Measurements from ENCODE around the gene LILRA2.

LILRA2 gene

DNA sequence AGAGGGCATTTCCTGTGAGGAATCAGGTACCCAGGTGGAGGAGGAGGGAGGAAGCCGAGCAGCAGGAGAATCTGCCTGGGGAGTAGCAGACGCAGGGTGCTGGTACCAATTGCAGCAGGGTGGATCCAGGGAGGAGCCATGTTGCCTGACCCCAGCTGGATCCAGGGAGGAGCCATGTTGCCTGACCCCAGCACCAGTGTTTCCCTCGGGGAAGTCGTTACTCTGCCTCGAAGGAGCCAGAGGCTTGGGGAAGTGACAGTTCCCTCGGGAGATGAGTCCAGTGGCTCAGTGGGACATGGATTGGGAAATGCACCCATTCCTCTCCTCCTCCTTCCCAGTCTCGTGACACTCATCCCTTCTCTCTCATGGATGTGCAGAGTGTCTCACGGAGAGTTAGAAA, 39.4 kb upstream of the LILRA2 start:
- Mint-ChIP-seq H3K9me3 (peaks cover 88% of the 10 kb centered on the region), H3K4me3 (no peak overlapping the region), H3K27ac (no peak overlapping the region), H3K4me1 (no peaks in the 10 kb centered on the region), H3K27me3 (ENCODE audit: low read depth, poor library complexity) (peaks cover 5% of the 10 kb centered on the region), H3K36me3 (ENCODE audit: low read depth) (no peaks in the 10 kb centered on the region)
- no peak for TF ChIP-seq CTCF (IDR thresholded peaks at IDR 0.05)
- no peak for DNase-seq

DNA sequence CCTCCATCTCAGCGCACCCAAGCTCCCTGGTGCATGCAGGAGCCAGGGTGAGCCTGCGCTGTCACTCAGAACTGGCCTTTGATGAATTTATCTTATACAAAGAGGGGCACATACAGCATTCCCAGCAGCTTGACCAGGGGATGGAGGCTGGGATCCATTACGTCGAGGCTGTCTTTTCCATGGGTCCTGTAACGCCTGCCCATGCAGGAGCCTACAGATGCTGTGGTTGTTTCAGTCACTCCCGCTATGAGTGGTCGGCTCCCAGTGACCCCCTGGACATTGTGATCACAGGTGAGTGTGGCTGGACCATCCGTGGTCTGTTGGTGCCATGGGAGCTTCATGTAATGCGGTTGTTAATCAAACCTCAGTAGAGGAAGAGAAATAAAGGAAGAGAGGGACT, 38.0 kb upstream of the LILRA2 start:
- Mint-ChIP-seq H3K4me3 (no peak overlapping the region), H3K27me3 (ENCODE audit: low read depth, poor library complexity) (peaks cover 5% of the 10 kb centered on the region), H3K27ac (no peak overlapping the region), H3K4me1 (no peaks in the 10 kb centered on the region), H3K36me3 (ENCODE audit: low read depth) (no peaks in the 10 kb centered on the region), H3K9me3 (peaks cover 89% of the 10 kb centered on the region)
- TF ChIP-seq CTCF (IDR thresholded peaks at IDR 0.05), result no peak
- DNase-seq, result no peak

DNA sequence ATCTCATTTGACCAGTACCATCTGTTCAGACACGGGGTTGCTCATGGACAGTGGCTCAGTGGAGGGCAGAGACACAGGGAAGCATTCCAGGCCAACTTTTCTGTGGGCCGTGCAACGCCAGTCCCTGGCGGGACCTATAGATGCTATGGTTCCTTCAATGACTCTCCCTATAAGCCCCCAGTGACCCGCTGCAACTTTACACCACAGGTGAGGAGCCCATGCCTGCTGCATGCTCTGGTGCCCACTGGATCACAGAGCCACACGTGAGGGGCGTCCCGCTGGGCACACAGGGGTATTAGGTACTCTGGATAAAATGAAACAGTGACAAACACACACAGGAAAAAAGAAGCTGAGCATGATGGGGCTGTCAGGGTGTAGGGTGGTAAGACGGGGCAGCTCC, 36.6 kb upstream of the LILRA2 start:
- peaks cover 92% of the 10 kb centered on the region for H3K9me3 Mint-ChIP-seq
- peaks cover 5% of the 10 kb centered on the region for H3K27me3 Mint-ChIP-seq (ENCODE audit: low read depth, poor library complexity)
- no peaks in the 10 kb centered on the region for H3K4me1 Mint-ChIP-seq
- no peak overlapping the region for H3K27ac Mint-ChIP-seq
- DNase-seq, result no peak
- no peaks in the 10 kb centered on the region for H3K36me3 Mint-ChIP-seq (ENCODE audit: low read depth)
- no peak overlapping the region for H3K4me3 Mint-ChIP-seq
- TF ChIP-seq CTCF (IDR thresholded peaks at IDR 0.05), result no peak

DNA sequence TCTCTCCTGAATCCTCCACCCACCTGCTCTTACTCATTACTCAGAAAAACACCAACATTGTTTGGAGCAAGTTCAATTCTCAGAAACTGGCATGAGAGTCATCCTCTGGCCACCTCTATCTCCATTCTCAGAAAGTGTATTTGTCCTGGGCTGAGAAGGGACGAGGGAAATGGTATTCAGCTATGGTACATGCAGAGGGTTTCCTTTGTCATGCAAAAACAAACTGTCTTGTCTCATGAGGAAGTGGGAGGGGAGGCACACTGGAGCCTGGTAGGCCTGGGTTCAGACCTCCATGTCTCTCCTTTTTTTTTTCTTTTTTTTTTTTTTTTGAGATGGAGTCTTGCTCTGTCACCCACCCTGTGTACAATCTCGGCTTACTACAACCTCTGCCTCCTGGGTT, 31.9 kb upstream of the LILRA2 start:
- no peaks in the 10 kb centered on the region for H3K36me3 Mint-ChIP-seq (ENCODE audit: low read depth)
- no peak overlapping the region for H3K27ac Mint-ChIP-seq
- peaks cover 91% of the 10 kb centered on the region for H3K9me3 Mint-ChIP-seq
- H3K27me3 Mint-ChIP-seq (ENCODE audit: low read depth, poor library complexity), result no peaks in the 10 kb centered on the region
- no peak for TF ChIP-seq CTCF (IDR thresholded peaks at IDR 0.05)
- DNase-seq, result no peak
- H3K4me1 Mint-ChIP-seq, result no peaks in the 10 kb centered on the region
- H3K4me3 Mint-ChIP-seq, result no peak overlapping the region

DNA sequence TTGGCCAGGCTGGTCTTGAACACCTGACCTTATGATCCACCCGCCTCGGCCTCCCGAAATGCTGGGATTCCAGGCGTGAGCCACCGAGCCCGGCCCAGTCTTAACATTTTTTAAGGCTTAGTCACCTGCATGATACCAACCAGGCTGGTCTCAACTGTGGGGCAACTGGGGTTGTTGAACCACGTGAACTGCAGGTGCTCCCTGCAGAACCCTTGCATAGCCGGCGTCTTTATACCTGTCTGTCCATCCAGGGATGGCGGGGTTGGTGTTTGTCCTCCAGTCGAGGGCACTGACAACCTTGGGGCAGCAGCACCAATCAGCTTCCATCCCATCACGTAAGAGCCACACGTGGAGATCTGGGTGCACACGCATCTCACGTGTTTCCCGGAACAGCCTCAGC, 24.8 kb upstream of the LILRA2 start:
- no peak for TF ChIP-seq CTCF (IDR thresholded peaks at IDR 0.05)
- Mint-ChIP-seq H3K27ac (no peak overlapping the region), H3K36me3 (ENCODE audit: low read depth) (peaks cover 7% of the 10 kb centered on the region), H3K9me3 (peaks cover 95% of the 10 kb centered on the region), H3K4me3 (no peak overlapping the region), H3K4me1 (no peaks in the 10 kb centered on the region), H3K27me3 (ENCODE audit: low read depth, poor library complexity) (peaks cover 3% of the 10 kb centered on the region)
- no peak for DNase-seq

DNA sequence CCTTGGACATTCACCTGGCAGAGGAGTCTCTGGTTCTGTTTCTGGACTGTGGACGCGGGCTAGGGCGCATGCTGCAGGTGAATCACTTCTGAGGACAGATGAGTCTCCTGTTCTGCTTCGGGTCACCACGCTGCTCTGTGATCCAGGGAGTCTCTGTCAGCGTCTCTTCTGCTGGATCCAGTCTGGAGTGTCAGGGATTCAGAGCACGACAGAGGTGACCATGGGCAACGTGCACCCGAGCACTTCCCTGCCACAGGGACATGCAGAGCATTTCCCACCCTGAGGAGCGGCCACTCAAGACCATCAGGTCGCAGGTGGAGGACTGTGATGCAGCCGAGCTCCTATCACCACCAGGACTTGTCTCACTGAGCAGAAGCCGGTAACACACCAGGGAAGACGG, 24.4 kb upstream of the LILRA2 start:
- H3K4me1 Mint-ChIP-seq, result no peaks in the 10 kb centered on the region
- no peak for TF ChIP-seq CTCF (IDR thresholded peaks at IDR 0.05)
- no peak for DNase-seq
- H3K27me3 Mint-ChIP-seq (ENCODE audit: low read depth, poor library complexity), result peaks cover 4% of the 10 kb centered on the region
- no peak overlapping the region for H3K4me3 Mint-ChIP-seq
- H3K36me3 Mint-ChIP-seq (ENCODE audit: low read depth), result peaks cover 7% of the 10 kb centered on the region
- peaks cover 95% of the 10 kb centered on the region for H3K9me3 Mint-ChIP-seq
- H3K27ac Mint-ChIP-seq, result no peak overlapping the region

Measured in nephron progenitor cell (in vitro differentiated cells).